Psoas muscle (tissue), 8 donors: ENCODE data around the gene ATG4B. TPM values are rescaled to one million over a fixed set of nuclear protein-coding genes. Genes with fewer than 3 reads are reported as not detected.
A peak's percentile ranks its signal among the peaks of the same experiment; 100 is the strongest.

ENCODE experiments used
- ATAC-seq, 4 donors: fragments of 200-7000 bp; cut with Tn5 transposase; one replicate each; pipeline ENCODE4 v1.9.1; 2020; ENCODE audit warnings: moderate library complexity in 3 of 4, mild to moderate bottlenecking in 2 of 4
- DNase-seq, 2 donors: peaks; one replicate each; pipeline ENCODE4 v3.0.0-alpha.2; 2020
- H3K27ac ChIP-seq: fragments of 200-600 bp; one replicate; pipeline ENCODE4 v1.8.0; 2022
- H3K27me3 ChIP-seq, 3 donors: fragments of 200-600 bp in 1 of 3; one replicate each; pipeline versions ENCODE4 v1.6.1 to v1.8.0; 2013 to 2022; ENCODE audit warnings: low read length in 2 of 3, mild to moderate bottlenecking in 2 of 3, moderate library complexity in 1 of 3; ENCODE audit not compliant: insufficient read depth in 3 of 3
- H3K36me3 ChIP-seq, 2 donors: fragments of 200-600 bp in 1 of 2; one replicate each; pipeline versions ENCODE4 v1.6.1 to v1.8.0; 2013 to 2022; ENCODE audit warnings: low read depth in 1 of 2, mild to moderate bottlenecking in 1 of 2, moderate library complexity in 1 of 2; ENCODE audit not compliant: insufficient read depth in 1 of 2
- H3K4me1 ChIP-seq: fragments of 200-600 bp; one replicate; pipeline ENCODE4 v1.8.0; 2022
- H3K4me3 ChIP-seq: fragments of 200-600 bp; one replicate; pipeline ENCODE4 v1.8.0; 2022; ENCODE audit warnings: mild to moderate bottlenecking
- H3K9me3 ChIP-seq: fragments of 200-600 bp; one replicate; pipeline ENCODE4 v1.8.0; 2022
- WGBS, 3 donors: extraction: QIAGEN DNeasy Blood & Tissue Kit; methylation state at CpG; one replicate each; pipeline versions ENCODE4 v1.1.6 to v1.1.7; 2013; 5-methylcytosine and 5-hydroxymethylcytosine counted together
- intact Hi-C, 2 donors: fragments of 100-400 bp; cut with DNase I; formaldehyde crosslinking; loops; one replicate each; pipeline versions ENCODE4 v1.11.0 to v1.14.2; 2022
- polyA plus RNA-seq, 3 donors: library from polyadenylated mRNA; stranded (reverse); fragments of 200-250 nt; gene quantifications; one replicate each; pipeline ENCODE4 v1.2.3, GENCODE V29; 2013
- total RNA-seq, 4 donors: library from RNA; stranded (reverse); fragmentation: NEBNext Ultra II Directional in 2 of 4; extraction: Animal tissue kit (Norgen Biotek cat#: 25700) in 2 of 4; gene quantifications; one replicate each; pipeline versions ENCODE4 v1.2.1 to v1.2.4, GENCODE V29; 2021 to 2023
- TF ChIP-seq, protein P1 (sequence below): fragments of 200-600 bp; IDR thresholded peaks from one replicate; pipeline ENCODE4 v1.8.0; 2022; ENCODE audit warnings: antibody characterized with exemption
- donor health status: healthy with polysubstance abuse.
- donor health status: DM: no; HTN: no; CAD: no; lungs with moderate emphysema.
- donor health status: Bipolar disorder and iron deficiency.
- donor health status: healthy.
- donor health status: DM: yes; HTN: yes; CAD: no.
- donor health status: DM: no; HTN: no; CAD: no.
- donor health status: DM: no; HTN: no; CAD: no.
- donor health status: DM: yes; HTN: yes; CAD: no.

Gene ATG4B
- total and polyA plus RNA-seq, 7 donors = 33.7 to 51.3 (median 40.0) TPM

DNA sequence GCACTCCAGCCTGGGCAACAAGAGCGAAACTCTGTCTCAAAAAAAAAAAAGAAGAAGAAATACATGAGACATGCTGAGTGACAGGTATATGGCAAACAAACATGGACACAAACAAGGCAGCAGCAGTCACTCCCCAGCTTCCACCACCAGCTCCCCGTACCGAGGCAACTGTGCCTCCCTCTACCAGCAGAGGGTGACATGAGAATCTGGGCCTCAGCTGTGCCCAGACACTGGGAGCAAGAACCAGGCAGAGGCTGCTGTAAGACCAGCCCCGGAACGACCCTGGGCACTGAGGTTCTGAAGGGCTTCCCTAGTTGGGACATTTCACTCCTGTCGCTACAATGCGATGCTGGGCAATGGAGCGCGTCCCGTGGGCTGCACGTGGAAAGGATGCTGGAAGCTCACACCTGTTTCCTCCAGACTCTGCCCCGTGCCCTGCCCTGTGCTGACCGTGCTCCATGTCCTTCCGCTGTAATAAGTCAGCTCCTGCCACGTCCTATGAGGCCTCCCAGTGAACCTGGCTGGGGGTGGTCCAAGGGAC lies 41.8 kb upstream of the ATG4B start:
- peaks cover 0 to 64% of the 10 kb centered on the region in 2 donors for H3K36me3 ChIP-seq
- no peaks in the 10 kb centered on the region for H3K9me3 ChIP-seq
- H3K27ac ChIP-seq = no peak overlapping the region
- no peak for DNase-seq
- WGBS, 3 donors = 86 to 88% (median 87%) methylated on average over 14 to 15 of the region's 15 CpGs
- TF ChIP-seq, protein P1, sequence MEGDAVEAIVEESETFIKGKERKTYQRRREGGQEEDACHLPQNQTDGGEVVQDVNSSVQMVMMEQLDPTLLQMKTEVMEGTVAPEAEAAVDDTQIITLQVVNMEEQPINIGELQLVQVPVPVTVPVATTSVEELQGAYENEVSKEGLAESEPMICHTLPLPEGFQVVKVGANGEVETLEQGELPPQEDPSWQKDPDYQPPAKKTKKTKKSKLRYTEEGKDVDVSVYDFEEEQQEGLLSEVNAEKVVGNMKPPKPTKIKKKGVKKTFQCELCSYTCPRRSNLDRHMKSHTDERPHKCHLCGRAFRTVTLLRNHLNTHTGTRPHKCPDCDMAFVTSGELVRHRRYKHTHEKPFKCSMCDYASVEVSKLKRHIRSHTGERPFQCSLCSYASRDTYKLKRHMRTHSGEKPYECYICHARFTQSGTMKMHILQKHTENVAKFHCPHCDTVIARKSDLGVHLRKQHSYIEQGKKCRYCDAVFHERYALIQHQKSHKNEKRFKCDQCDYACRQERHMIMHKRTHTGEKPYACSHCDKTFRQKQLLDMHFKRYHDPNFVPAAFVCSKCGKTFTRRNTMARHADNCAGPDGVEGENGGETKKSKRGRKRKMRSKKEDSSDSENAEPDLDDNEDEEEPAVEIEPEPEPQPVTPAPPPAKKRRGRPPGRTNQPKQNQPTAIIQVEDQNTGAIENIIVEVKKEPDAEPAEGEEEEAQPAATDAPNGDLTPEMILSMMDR = no peak
- no peak overlapping the region for H3K4me3 ChIP-seq
- peak in 1 of 4 donors; percentile 34 for ATAC-seq
- H3K4me1 ChIP-seq = peaks cover 9% of the 10 kb centered on the region
- intact Hi-C loops = no loop called here
- no peaks in the 10 kb centered on the region for H3K27me3 ChIP-seq

DNA sequence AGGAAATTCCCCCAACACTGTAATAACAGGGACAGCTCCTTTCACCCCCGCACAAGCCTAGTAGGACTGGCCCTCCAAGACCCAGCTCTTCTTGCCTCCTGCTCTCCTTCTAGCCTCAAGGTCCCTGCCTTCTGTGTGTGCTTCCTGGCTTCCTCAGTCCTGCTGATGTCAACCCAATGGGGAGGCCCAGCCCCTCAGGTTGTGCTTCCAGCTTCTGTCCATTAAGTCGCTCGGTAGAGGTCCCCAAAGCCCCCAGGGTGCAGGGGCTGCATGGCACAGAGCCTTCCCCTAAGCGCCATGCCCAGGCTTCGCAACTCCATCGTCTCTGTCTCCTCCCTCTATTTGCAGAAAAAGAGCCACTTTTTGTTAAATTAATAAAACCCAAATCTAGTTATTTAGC lies 39.9 kb upstream of the ATG4B start:
- TF ChIP-seq, protein P1 = no peak
- no peaks in the 10 kb centered on the region for H3K9me3 ChIP-seq
- no peak for DNase-seq
- H3K4me3 ChIP-seq = no peak overlapping the region
- WGBS, 3 donors = 82 to 91% (median 89%) methylated on average over 6 of the region's 6 CpGs
- H3K27ac ChIP-seq = no peak overlapping the region
- intact Hi-C loops = no loop called here
- peaks cover 0 to 81% of the 10 kb centered on the region in 2 donors for H3K36me3 ChIP-seq
- no peak for ATAC-seq
- peaks cover 9% of the 10 kb centered on the region for H3K4me1 ChIP-seq
- no peaks in the 10 kb centered on the region for H3K27me3 ChIP-seq

- no peak overlapping the region for H3K4me3 ChIP-seq
- H3K27ac ChIP-seq = no peak overlapping the region
- H3K27me3 ChIP-seq = no peaks in the 10 kb centered on the region
- H3K4me1 ChIP-seq = peaks cover 9% of the 10 kb centered on the region
- TF ChIP-seq, protein P1 = no peak
- ATAC-seq (peak in 2 of 4 donors; percentile 50 to 79), DNase-seq (peak; percentile 47 to 77)
- intact Hi-C loops = no loop called here
- H3K9me3 ChIP-seq = no peaks in the 10 kb centered on the region
- 20 to 25% (median 21%) methylated on average over 5 of the region's 5 CpGs for WGBS, 3 donors
- peaks cover 0 to 84% of the 10 kb centered on the region in 2 donors for H3K36me3 ChIP-seq
Measured at GRCh38 chr2:241598061-241598460, 39.4 kb upstream of the ATG4B start.

DNA sequence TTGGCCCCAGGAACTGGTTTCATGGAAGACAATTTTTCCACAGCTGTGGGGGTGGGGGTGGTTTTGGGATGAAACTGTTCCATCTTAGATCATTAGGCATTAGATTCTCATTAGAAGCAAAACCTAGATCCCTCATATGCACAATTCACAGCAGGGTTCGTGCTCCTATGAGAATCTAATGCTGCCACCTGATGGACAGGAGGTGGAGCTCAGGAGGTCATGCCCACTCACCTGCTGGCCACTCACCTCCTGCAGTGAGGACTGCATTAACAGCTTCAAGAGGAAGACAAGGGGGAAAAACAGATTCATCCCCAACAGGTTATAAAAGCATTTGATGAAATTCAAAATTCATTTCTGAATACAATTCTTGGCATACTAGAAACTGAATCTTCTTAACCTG lies 39.0 kb upstream of the ATG4B start:
- H3K4me1 ChIP-seq = peaks cover 9% of the 10 kb centered on the region
- intact Hi-C loops = no loop called here
- peaks cover 0 to 82% of the 10 kb centered on the region in 2 donors for H3K36me3 ChIP-seq
- TF ChIP-seq, protein P1 = peak; percentile 38
- no peak overlapping the region for H3K4me3 ChIP-seq
- no peak overlapping the region for H3K27ac ChIP-seq
- H3K27me3 ChIP-seq = no peaks in the 10 kb centered on the region
- no peaks in the 10 kb centered on the region for H3K9me3 ChIP-seq
- 50 to 67% (median 57%) methylated on average over 1 of the region's 1 CpG for WGBS, 3 donors
- ATAC-seq (peak in 3 of 4 donors; percentile 52 to 67 (median 60)), DNase-seq (no peak)

- Histone ChIP-seq H3K9me3 (no peaks in the 10 kb centered on the region), H3K27ac (no peak overlapping the region), H3K36me3 (peaks cover 3 to 78% of the 10 kb centered on the region in 2 donors), H3K4me1 (peaks cover 9% of the 10 kb centered on the region), H3K4me3 (no peak overlapping the region), H3K27me3 (no peaks in the 10 kb centered on the region)
- 83 to 90% (median 88%) methylated on average over 6 of the region's 6 CpGs for WGBS, 3 donors
- TF ChIP-seq, protein P1 = no peak
- intact Hi-C loops = loop anchor here in 1 of 2 donors (10.0 kb wide), 1 partner anchor 335 kb away; no protein-coding TSS in a partner anchor
- no peak for DNase-seq
- no peak for ATAC-seq
Measured at GRCh38 chr2:241599615-241600014, 37.9 kb upstream of the ATG4B start.
